GM10266 (cell line): ENCODE measurements around the gene CAP1.
A peak's percentile ranks its signal among the peaks of the same experiment; 100 is the strongest.

Source experiments
- DNase-seq: peaks from one replicate; pipeline ENCODE4 v3.0.0; 2012; ENCODE audit errors: extremely low spot score
- CTCF ChIP-seq: IDR thresholded peaks from 2 replicates; pipeline ENCODE4 v1.5.1; 2012; ENCODE audit warnings: mild to moderate bottlenecking, low read depth; ENCODE audit not compliant: control insufficient read depth, insufficient read depth; ENCODE audit errors: missing control alignments

Gene CAP1

GRCh38 chr1:40042341-40042740 is 1.8 kb downstream of the CAP1 start:
- DNase-seq: no peak
- no peak for TF ChIP-seq CTCF

GRCh38 chr1:40044110-40044509 is 3.6 kb downstream of the CAP1 start:
- TF ChIP-seq CTCF: no peak
- DNase-seq: no peak

GRCh38 chr1:40045182-40045581 is 4.7 kb downstream of the CAP1 start:
- no peak for DNase-seq
- no peak for TF ChIP-seq CTCF

GRCh38 chr1:40045766-40046165 is 5.2 kb downstream of the CAP1 start:
- TF ChIP-seq CTCF: no peak

GRCh38 chr1:40047276-40047675 is 6.7 kb downstream of the CAP1 start:
- no peak for TF ChIP-seq CTCF
- DNase-seq: no peak

More at GRCh38 chr1:40045766-40046165, 5.2 kb downstream of the CAP1 start:
- DNase-seq: no peak

- DNase-seq: no peak
- no peak for TF ChIP-seq CTCF
Measured at GRCh38 chr1:40047769-40048168, 7.2 kb downstream of the CAP1 start.

- no peak for TF ChIP-seq CTCF
- DNase-seq: peak; percentile 47
Measured at GRCh38 chr1:40049725-40050124, 9.2 kb downstream of the CAP1 start.
